Body of pancreas (tissue), 4 donors: ENCODE data around the gene PLCD4.

ENCODE experiments used
- POLR2A ChIP-seq, 3 donors: fragments of 450-650 bp; IDR thresholded peaks; one replicate each; pipeline ENCODE4 v1.6.1; 2016; ENCODE audit warnings: antibody characterized with exemption in 3 of 3, mild to moderate bottlenecking in 2 of 3
- TF ChIP-seq, protein P1 (sequence below), 7 experiments: fragments of 450-650 bp in 4 of 7; fragments of 200-600 bp in 3 of 7; sonication (generic) in 3 of 7; IDR thresholded peaks; one replicate each; pipeline ENCODE4 v1.5.1; 2016 to 2019; ENCODE audit warnings: antibody characterized with exemption in 7 of 7

DNA sequence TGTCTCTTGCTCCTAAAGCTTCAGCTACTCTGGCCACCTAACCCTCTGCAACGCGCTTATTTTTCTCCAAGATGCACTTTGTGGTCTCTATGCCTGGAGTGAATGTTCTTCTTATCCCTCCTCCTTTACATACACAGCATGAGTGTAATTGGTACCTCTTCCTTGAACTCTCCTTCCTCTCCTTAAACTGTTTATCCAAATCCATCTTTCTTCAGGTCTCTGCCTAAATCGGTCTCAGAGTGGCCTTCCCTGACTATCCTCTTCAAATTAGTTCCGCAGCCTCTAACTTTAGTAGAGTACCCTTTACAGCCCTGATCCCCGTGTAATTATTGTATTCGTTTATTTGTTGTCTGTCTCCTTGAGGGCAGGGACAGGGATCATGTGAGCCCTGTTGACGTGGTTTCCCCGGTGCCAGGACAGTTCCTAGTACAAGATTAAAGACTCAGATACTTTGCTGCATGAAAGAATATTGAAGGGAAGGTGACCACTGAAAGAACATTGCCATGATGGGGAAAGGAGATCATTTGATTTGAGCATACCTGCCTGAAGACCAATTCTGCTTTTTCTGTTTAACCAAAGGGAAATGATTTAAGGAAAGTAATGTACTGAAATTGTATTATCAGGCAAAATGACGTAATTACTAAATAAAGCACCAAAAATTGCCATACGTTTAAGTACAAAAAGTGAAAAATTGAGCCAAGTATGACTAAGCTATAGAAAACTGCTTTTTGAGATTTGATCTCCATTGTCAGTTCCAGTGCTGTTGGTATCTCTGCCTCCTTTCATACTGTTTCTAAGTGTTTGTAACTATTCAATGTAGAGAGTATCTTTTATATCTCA, 37.8 kb upstream of the PLCD4 start:
- TF ChIP-seq, protein P1, sequence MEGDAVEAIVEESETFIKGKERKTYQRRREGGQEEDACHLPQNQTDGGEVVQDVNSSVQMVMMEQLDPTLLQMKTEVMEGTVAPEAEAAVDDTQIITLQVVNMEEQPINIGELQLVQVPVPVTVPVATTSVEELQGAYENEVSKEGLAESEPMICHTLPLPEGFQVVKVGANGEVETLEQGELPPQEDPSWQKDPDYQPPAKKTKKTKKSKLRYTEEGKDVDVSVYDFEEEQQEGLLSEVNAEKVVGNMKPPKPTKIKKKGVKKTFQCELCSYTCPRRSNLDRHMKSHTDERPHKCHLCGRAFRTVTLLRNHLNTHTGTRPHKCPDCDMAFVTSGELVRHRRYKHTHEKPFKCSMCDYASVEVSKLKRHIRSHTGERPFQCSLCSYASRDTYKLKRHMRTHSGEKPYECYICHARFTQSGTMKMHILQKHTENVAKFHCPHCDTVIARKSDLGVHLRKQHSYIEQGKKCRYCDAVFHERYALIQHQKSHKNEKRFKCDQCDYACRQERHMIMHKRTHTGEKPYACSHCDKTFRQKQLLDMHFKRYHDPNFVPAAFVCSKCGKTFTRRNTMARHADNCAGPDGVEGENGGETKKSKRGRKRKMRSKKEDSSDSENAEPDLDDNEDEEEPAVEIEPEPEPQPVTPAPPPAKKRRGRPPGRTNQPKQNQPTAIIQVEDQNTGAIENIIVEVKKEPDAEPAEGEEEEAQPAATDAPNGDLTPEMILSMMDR (IDR thresholded peaks at IDR 0.05): no peak
- peak in 1 of 3 donors; percentile 2 for TF ChIP-seq POLR2A (IDR thresholded peaks at IDR 0.05)
